Spleen (tissue), 11 donors: ENCODE measurements around the gene TBC1D2. TPM values are rescaled to one million over a fixed set of nuclear protein-coding genes. Genes with fewer than 3 reads are reported as not detected.

Source experiments
- DNase-seq: peaks from one replicate; pipeline ENCODE4 v3.0.0-alpha.2; 2020
- H3K27ac ChIP-seq, 8 donors: fragments of 200-600 bp; sonication (generic) in 7 of 8; 1 replicate in 4 of 8; 2 replicates in 4 of 8; pipeline versions ENCODE4 v1.5.0 to v1.8.0; 2016 to 2021; ENCODE audit warnings: inconsistent platforms in 4 of 8, mild to moderate bottlenecking in 4 of 8, moderate library complexity in 1 of 8
- H3K27me3 ChIP-seq, 7 donors: fragments of 200-600 bp; sonication (generic) in 6 of 7; replicated peaks in 1 of 7; 1 replicate in 4 of 7; 2 replicates in 3 of 7; pipeline versions ENCODE4 v1.5.0 to v1.8.0; 2016 to 2021; ENCODE audit warnings: inconsistent platforms in 3 of 7, mild to moderate bottlenecking in 1 of 7
- H3K36me3 ChIP-seq, 6 donors: fragments of 200-600 bp; sonication (generic) in 5 of 6; 1 replicate in 4 of 6; 2 replicates in 2 of 6; pipeline versions ENCODE4 v1.5.0 to v1.8.0; 2016 to 2021; ENCODE audit warnings: inconsistent platforms in 2 of 6
- H3K4me1 ChIP-seq, 6 donors: fragments of 200-600 bp; sonication (generic) in 5 of 6; 1 replicate in 3 of 6; 2 replicates in 3 of 6; pipeline versions ENCODE4 v1.5.0 to v1.8.0; 2016 to 2021; ENCODE audit warnings: inconsistent platforms in 3 of 6
- H3K4me3 ChIP-seq, 8 donors: fragments of 200-600 bp; sonication (generic) in 7 of 8; 1 replicate in 4 of 8; 2 replicates in 4 of 8; pipeline versions ENCODE4 v1.5.0 to v1.8.0; 2016 to 2021; ENCODE audit warnings: inconsistent platforms in 4 of 8, mild to moderate bottlenecking in 4 of 8, moderate library complexity in 2 of 8
- H3K9me3 ChIP-seq, 8 donors: fragments of 200-600 bp; sonication (generic) in 7 of 8; 1 replicate in 4 of 8; 2 replicates in 4 of 8; pipeline versions ENCODE4 v1.5.0 to v1.8.0; 2016 to 2021; ENCODE audit warnings: inconsistent platforms in 4 of 8
- CTCF ChIP-seq, 11 experiments: fragments of 200-600 bp in 7 of 11; fragments of 450-650 bp in 4 of 11; sonication (generic) in 4 of 11; IDR thresholded peaks in 8 of 11; conservative IDR thresholded peaks in 3 of 11; 1 replicate in 7 of 11; 2 replicates in 4 of 11; pipeline versions ENCODE4 v1.4.0 to v1.8.0; 2016 to 2021; ENCODE audit warnings: antibody characterized with exemption in 11 of 11, inconsistent platforms in 4 of 11, mild to moderate bottlenecking in 1 of 11
- POLR2A ChIP-seq, 3 donors: fragments of 450-650 bp; IDR thresholded peaks; one replicate each; pipeline ENCODE4 v1.5.1; 2017; ENCODE audit warnings: antibody characterized with exemption in 3 of 3, mild to moderate bottlenecking in 1 of 3
- POLR2AphosphoS5 ChIP-seq, 3 donors: sonication (generic); formaldehyde crosslinking; IDR thresholded peaks; one replicate each; pipeline ENCODE4 v1.5.1; 2017; ENCODE audit warnings: antibody characterized with exemption in 3 of 3
- WGBS, 5 donors: extraction: QIAGEN DNeasy Blood & Tissue Kit in 3 of 5; methylation state at CpG; one replicate each; pipeline versions ENCODE4 v1.1.5 to v1.1.7; 2013 to 2018; 5-methylcytosine and 5-hydroxymethylcytosine counted together
- intact Hi-C: fragments of 100-400 bp; cut with DNase I; formaldehyde crosslinking; loops from one replicate; pipeline ENCODE4 v1.15.0; 2023; ENCODE audit warnings: low total_unique reads
- polyA plus RNA-seq, 3 donors: library from polyadenylated mRNA; stranded (reverse); fragments of 200-250 nt; gene quantifications; one replicate each; pipeline ENCODE4 v1.2.1, GENCODE V29; 2013
- total RNA-seq, 7 donors: library from RNA; depleted of rRNA in 3 of 7; stranded (reverse); fragments of >200 nt in 3 of 7; fragmentation: NEBNext Ultra II Directional in 4 of 7; extraction: Animal tissue kit (Norgen Biotek cat#: 25700) in 4 of 7; gene quantifications; one replicate each; pipeline versions ENCODE4 v1.1.0 to v1.2.1, GENCODE V29; 2016 to 2021
- donor health status: healthy with polysubstance abuse.
- donor health status: DM: no; HTN: no; CAD: no; lungs with moderate emphysema.
- donor health status: DM: no; HTN: no; CAD: no.
- donor health status: Bipolar disorder and iron deficiency.
- donor health status: healthy.
- donor health status: DM: no; HTN: no; CAD: no.
- donor health status: DM: yes; HTN: yes; CAD: no.

The TBC1D2 gene
- total and polyA plus RNA-seq, 10 donors: 2.7 to 27.2 (median 12.4) TPM

DNA sequence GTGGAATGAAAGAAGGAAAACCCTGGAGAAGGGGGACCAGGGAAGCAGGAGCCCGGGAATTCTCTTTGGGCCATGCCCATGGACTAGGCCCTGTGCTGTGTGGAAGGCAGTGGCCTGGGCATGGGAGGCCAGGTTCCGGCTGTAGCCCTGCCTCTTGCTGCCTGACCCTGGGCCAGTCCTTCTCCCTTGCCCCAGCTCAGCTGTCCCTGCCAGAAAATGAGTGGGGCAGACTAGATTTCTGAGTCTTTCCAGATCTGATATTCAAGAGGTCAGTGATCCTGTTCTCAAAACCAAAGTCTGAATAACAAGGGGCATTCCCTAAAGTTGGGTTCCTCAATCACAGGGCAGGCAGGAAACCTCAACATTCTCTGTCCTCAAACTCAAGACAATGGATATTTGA, 38.2 kb downstream of the TBC1D2 start:
- intact Hi-C loops: no loop called here
- TF ChIP-seq POLR2A (IDR thresholded peaks at IDR 0.05): no peak
- TF ChIP-seq POLR2AphosphoS5 (IDR thresholded peaks at IDR 0.05): no peak
- TF ChIP-seq CTCF (IDR thresholded peaks at IDR 0.05 in 8 of 11, conservative IDR thresholded peaks at IDR 0.05 in 3 of 11): no peak
- H3K27me3 ChIP-seq: no peaks in the 10 kb centered on the region
- H3K27ac ChIP-seq: no peak overlapping the region
- no peak overlapping the region for H3K4me3 ChIP-seq
- peak; percentile 40 for DNase-seq
- 86 to 100% (median 97%) methylated on average over 2 of the region's 2 CpGs for WGBS, 5 donors
- no peaks in the 10 kb centered on the region for H3K4me1 ChIP-seq
- H3K9me3 ChIP-seq: no peaks in the 10 kb centered on the region
- H3K36me3 ChIP-seq: peaks cover 0 to 93% (median 38%) of the 10 kb centered on the region in 6 donors

DNA sequence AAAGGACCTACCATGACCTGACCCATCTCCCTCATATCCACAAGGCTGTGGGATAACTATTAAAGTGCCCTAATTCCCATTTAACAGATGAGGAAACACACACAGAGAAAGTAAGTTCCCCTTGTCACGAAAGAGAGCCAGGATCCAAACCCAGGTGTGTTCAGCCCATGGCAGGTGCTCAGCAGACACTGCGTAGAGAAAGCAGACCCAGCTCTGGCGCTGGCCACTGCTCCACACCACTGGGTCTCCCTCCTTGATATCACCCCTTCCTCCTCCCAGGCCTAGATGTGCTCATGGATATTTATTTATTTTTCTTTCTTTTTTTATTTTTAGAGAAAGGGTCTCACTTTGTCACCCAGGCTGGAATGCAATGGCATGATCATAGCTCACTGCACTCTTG, 39.1 kb downstream of the TBC1D2 start:
- Histone ChIP-seq H3K9me3 (no peaks in the 10 kb centered on the region), H3K4me3 (no peak overlapping the region), H3K36me3 (peaks cover 0 to 98% (median 38%) of the 10 kb centered on the region in 6 donors), H3K27ac (no peak overlapping the region), H3K27me3 (no peaks in the 10 kb centered on the region), H3K4me1 (no peaks in the 10 kb centered on the region)
- 89 to 97% (median 96%) methylated on average over 3 of the region's 3 CpGs for WGBS, 5 donors
- TF ChIP-seq POLR2A (IDR thresholded peaks at IDR 0.05): no peak
- TF ChIP-seq POLR2AphosphoS5 (IDR thresholded peaks at IDR 0.05): no peak
- TF ChIP-seq CTCF (IDR thresholded peaks at IDR 0.05 in 8 of 11, conservative IDR thresholded peaks at IDR 0.05 in 3 of 11): no peak
- intact Hi-C loops: no loop called here
- peak; percentile 52 for DNase-seq

- 85 to 91% (median 90%) methylated on average over 9 of the region's 9 CpGs for WGBS, 5 donors
- H3K9me3 ChIP-seq: no peaks in the 10 kb centered on the region
- H3K4me3 ChIP-seq: no peak overlapping the region
- H3K27ac ChIP-seq: no peak overlapping the region
- H3K4me1 ChIP-seq: no peaks in the 10 kb centered on the region
- peaks cover 0 to 98% (median 33%) of the 10 kb centered on the region in 6 donors for H3K36me3 ChIP-seq
- peak in 7 of 11 experiments; percentile 15 to 46 (median 28) for TF ChIP-seq CTCF (IDR thresholded peaks at IDR 0.05 in 8 of 11, conservative IDR thresholded peaks at IDR 0.05 in 3 of 11)
- TF ChIP-seq POLR2AphosphoS5 (IDR thresholded peaks at IDR 0.05): no peak
- H3K27me3 ChIP-seq: no peaks in the 10 kb centered on the region
- DNase-seq: peak; percentile 53
- intact Hi-C loops: no loop called here
These were observed 39.6 kb downstream of the TBC1D2 start for GRCh38 chr9:98215821-98216220.

GRCh38 chr9:98215271-98215670, 40.2 kb downstream of the TBC1D2 start:
- no peak overlapping the region for H3K4me3 ChIP-seq
- DNase-seq: no peak
- H3K9me3 ChIP-seq: no peaks in the 10 kb centered on the region
- H3K27me3 ChIP-seq: no peaks in the 10 kb centered on the region
- peaks cover 0 to 98% (median 31%) of the 10 kb centered on the region in 6 donors for H3K36me3 ChIP-seq
- WGBS, 5 donors: 85 to 91% (median 90%) methylated on average over 5 of the region's 5 CpGs
- TF ChIP-seq CTCF (IDR thresholded peaks at IDR 0.05 in 8 of 11, conservative IDR thresholded peaks at IDR 0.05 in 3 of 11) (no peak), POLR2AphosphoS5 (IDR thresholded peaks at IDR 0.05) (no peak), POLR2A (IDR thresholded peaks at IDR 0.05) (no peak)
- H3K27ac ChIP-seq: no peak overlapping the region
- H3K4me1 ChIP-seq: no peaks in the 10 kb centered on the region
- intact Hi-C loops: no loop called here
